Gastroesophageal sphincter (tissue), 4 donors: ENCODE data around the gene FNIP2. TPM values are rescaled to one million over a fixed set of nuclear protein-coding genes. Genes with fewer than 3 reads are reported as not detected.
A peak's percentile ranks its signal among the peaks of the same experiment; 100 is the strongest.

Experiments
- ATAC-seq: fragments of 150-250 bp; one replicate; pipeline ENCODE4 v1.9.1; 2016; ENCODE audit warnings: mild to moderate bottlenecking, moderate library complexity
- H3K27ac ChIP-seq, 4 donors: fragments of 200-600 bp; sonication (generic) in 3 of 4; 1 replicate in 3 of 4; 2 replicates in 1 of 4; pipeline ENCODE4 v1.5.1; 2016 to 2019
- H3K27me3 ChIP-seq: fragments of 200-600 bp; sonication (generic); one replicate; pipeline ENCODE4 v1.5.1; 2019
- H3K36me3 ChIP-seq, 2 donors: fragments of 200-600 bp; sonication (generic); one replicate each; pipeline ENCODE4 v1.5.1; 2019; ENCODE audit warnings: control low read depth in 1 of 2
- H3K4me1 ChIP-seq, 3 donors: fragments of 200-600 bp; sonication (generic); 1 replicate in 2 of 3; 2 replicates in 1 of 3; pipeline ENCODE4 v1.5.1; 2016 to 2019; ENCODE audit warnings: control low read depth in 2 of 3
- H3K4me3 ChIP-seq, 2 donors: fragments of 200-600 bp; sonication (generic); one replicate each; pipeline ENCODE4 v1.5.1; 2019; ENCODE audit warnings: mild to moderate bottlenecking in 1 of 2, moderate library complexity in 1 of 2
- H3K9me3 ChIP-seq, 3 donors: fragments of 200-600 bp; sonication (generic); one replicate each; pipeline ENCODE4 v1.5.1; 2017 to 2019; ENCODE audit warnings: control low read depth in 2 of 3
- EP300 ChIP-seq: sonication (generic); formaldehyde crosslinking; IDR thresholded peaks from one replicate; pipeline ENCODE4 v1.6.1; 2017; ENCODE audit warnings: antibody characterized with exemption, mild to moderate bottlenecking
- POLR2A ChIP-seq, 2 donors: fragments of 450-650 bp; IDR thresholded peaks; one replicate each; pipeline ENCODE4 v1.6.1; 2017; ENCODE audit warnings: antibody characterized with exemption in 2 of 2, mild to moderate bottlenecking in 2 of 2, moderate library complexity in 1 of 2
- POLR2AphosphoS5 ChIP-seq: sonication (generic); formaldehyde crosslinking; IDR thresholded peaks from one replicate; pipeline ENCODE4 v1.6.1; 2017; ENCODE audit warnings: antibody characterized with exemption
- WGBS, 2 donors: methylation state at CpG; one replicate each; pipeline ENCODE4 v1.1.5; 2018; ENCODE audit warnings: low coverage in 1 of 2; 5-methylcytosine and 5-hydroxymethylcytosine counted together
- total RNA-seq, 4 donors: library from RNA; depleted of rRNA; stranded (reverse); fragments of >200 nt; gene quantifications; one replicate each; pipeline ENCODE4 v1.1.0, GENCODE V29; 2016
- TF ChIP-seq, protein P1 (sequence below), 4 experiments: fragments of 200-600 bp in 2 of 4; fragments of 450-650 bp in 2 of 4; sonication (generic) in 1 of 4; IDR thresholded peaks; one replicate each; pipeline ENCODE4 v1.5.1; 2017 to 2019; ENCODE audit warnings: antibody characterized with exemption in 4 of 4, mild to moderate bottlenecking in 2 of 4, moderate library complexity in 2 of 4

Gene FNIP2
- total RNA-seq, 4 donors from 2014 or later = 53.0 to 135 (median 70.5) TPM

DNA sequence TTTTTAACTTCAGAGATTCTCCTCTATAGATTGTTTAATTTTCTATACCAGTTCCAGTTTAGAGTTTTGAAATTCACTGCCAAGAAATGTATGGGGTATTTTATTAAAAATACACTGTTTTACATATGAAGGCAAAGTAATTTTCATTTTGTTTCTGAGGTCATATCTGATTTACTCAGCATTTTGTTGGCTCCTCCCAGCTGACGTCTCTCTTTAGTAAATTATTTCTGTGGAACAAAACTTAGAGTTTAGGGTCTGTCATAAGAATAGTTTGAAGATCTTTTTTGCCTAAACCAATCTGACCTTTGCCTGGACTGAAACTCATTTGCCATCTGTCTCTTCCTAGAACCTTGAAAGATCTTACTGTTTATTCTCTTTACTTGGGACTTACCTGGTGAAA is 16.9 kb downstream of the FNIP2 start:
- no peaks in the 10 kb centered on the region for H3K36me3 ChIP-seq
- TF ChIP-seq POLR2AphosphoS5 (no peak), POLR2A (IDR thresholded peaks at IDR 0.05) (no peak), EP300 (no peak)
- TF ChIP-seq, protein P1, sequence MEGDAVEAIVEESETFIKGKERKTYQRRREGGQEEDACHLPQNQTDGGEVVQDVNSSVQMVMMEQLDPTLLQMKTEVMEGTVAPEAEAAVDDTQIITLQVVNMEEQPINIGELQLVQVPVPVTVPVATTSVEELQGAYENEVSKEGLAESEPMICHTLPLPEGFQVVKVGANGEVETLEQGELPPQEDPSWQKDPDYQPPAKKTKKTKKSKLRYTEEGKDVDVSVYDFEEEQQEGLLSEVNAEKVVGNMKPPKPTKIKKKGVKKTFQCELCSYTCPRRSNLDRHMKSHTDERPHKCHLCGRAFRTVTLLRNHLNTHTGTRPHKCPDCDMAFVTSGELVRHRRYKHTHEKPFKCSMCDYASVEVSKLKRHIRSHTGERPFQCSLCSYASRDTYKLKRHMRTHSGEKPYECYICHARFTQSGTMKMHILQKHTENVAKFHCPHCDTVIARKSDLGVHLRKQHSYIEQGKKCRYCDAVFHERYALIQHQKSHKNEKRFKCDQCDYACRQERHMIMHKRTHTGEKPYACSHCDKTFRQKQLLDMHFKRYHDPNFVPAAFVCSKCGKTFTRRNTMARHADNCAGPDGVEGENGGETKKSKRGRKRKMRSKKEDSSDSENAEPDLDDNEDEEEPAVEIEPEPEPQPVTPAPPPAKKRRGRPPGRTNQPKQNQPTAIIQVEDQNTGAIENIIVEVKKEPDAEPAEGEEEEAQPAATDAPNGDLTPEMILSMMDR (IDR thresholded peaks at IDR 0.05) = no peak
- H3K4me1 ChIP-seq = peaks cover 28 to 82% (median 41%) of the 10 kb centered on the region in 3 donors
- 6 to 8% methylated on average over 1 of the region's 1 CpG for WGBS, 2 donors
- peak overlapping the region; percentile 54 to 78 (median 70) for H3K27ac ChIP-seq
- H3K4me3 ChIP-seq = no peak overlapping the region
- no peak for ATAC-seq
- no peaks in the 10 kb centered on the region for H3K9me3 ChIP-seq
- H3K27me3 ChIP-seq = no peaks in the 10 kb centered on the region

DNA sequence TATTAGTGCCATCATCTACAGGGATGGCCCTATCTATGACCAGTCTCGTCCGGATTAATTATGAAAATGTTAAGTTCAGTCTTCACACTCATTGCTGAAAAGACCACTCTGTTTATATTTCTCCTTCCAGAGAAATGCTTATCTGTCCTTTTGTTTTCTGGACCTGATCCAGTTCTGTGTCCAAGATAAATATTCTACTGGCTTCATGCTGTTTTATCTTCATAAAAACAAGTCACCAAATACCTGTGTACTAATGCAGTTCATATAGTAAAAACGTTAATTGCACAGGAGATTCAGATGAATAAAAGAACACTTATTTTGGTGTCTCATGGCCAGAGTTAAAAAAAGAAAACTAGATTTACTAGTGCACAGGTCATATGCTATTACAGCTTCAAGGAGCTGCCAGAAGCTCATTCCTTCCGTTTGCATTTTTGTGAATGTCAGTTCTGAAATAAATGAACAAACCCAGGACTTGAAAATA is 17.3 kb downstream of the FNIP2 start:
- no peaks in the 10 kb centered on the region for H3K9me3 ChIP-seq
- H3K4me3 ChIP-seq = peak overlapping the region in 1 of 2 donors; percentile 10
- ATAC-seq = no peak
- TF ChIP-seq EP300 (no peak), POLR2AphosphoS5 (no peak), POLR2A (IDR thresholded peaks at IDR 0.05) (no peak)
- TF ChIP-seq, protein P1 (IDR thresholded peaks at IDR 0.05) = no peak
- peak overlapping the region; percentile 54 to 78 (median 70) for H3K27ac ChIP-seq
- peaks cover 28 to 84% (median 41%) of the 10 kb centered on the region in 3 donors for H3K4me1 ChIP-seq
- H3K36me3 ChIP-seq = no peaks in the 10 kb centered on the region
- H3K27me3 ChIP-seq = no peaks in the 10 kb centered on the region
- 0 to 6% methylated on average over 4 of the region's 4 CpGs for WGBS, 2 donors

DNA sequence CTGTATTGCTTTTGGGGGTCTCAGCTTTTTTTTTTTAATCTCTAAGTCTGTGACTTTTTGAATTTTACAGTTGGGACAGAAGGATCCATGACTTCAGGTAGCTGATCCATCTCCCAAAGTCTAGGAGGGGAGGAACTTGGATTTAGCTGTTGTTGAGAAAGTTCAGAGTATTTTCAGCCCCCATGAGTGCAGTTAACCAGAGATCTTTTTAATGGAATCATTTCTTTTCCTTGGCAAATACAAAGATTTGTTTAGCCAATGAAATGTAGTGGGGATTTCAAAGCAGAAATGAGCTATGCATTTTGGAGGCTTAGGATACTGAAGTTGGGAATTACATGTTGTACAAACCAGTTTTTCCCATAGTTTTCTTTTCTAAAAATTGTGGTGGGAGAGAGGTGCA is 18.1 kb downstream of the FNIP2 start:
- ATAC-seq = no peak

DNA sequence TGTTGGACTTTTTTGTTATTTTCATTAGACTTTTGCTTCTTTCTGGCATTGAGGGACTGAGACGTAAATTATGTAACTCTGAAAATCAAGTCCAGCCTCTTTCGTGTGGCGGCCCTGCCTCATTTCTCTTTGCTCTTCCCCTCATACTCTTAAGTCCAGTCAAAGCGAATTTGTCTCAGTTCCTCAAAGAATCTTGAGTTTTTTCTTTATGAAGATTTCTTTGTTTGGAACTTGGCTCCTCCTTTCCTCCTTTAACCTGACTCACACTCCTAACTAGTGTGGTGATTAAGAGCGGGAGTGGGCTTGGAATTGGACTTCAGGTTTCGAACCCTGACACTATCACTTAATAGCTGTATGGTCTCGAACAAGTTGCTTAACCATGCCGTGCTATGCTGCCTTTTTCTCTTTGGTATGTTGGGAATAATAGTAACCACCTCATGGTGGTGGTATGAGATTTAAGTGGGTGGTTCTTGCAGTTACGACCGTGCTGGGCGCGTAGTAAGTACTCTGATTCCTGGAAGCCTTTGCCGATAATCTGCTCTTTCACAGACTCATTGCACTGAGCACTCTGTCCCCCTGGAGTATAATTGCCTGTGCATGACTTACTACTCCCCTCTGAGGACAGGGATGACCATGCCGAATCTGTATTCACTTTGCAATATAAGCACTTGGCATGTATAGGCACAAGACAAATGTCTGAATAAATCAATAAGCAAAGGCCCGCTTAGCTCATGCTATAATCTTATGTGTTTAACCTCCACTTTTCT is 19.1 kb downstream of the FNIP2 start:
- Histone ChIP-seq H3K4me1 (peaks cover 20 to 86% (median 29%) of the 10 kb centered on the region in 3 donors), H3K27me3 (no peaks in the 10 kb centered on the region), H3K4me3 (no peak overlapping the region), H3K36me3 (no peaks in the 10 kb centered on the region), H3K9me3 (no peaks in the 10 kb centered on the region), H3K27ac (peak overlapping the region in 2 of 4 donors; percentile 54 to 69)
- TF ChIP-seq POLR2AphosphoS5 (no peak), EP300 (no peak), POLR2A (IDR thresholded peaks at IDR 0.05) (no peak)
- TF ChIP-seq, protein P1 (IDR thresholded peaks at IDR 0.05) = no peak
- ATAC-seq = no peak
- 95 to 97% methylated on average over 6 to 12 of the region's 15 CpGs for WGBS, 2 donors

More for the DNA sequence above, 18.1 kb downstream of the FNIP2 start:
- no peak for TF ChIP-seq POLR2A (IDR thresholded peaks at IDR 0.05)
- TF ChIP-seq, protein P1 (IDR thresholded peaks at IDR 0.05) = no peak
- TF ChIP-seq EP300 = no peak
- no peak for TF ChIP-seq POLR2AphosphoS5
- no peaks in the 10 kb centered on the region for H3K36me3 ChIP-seq
- no peak overlapping the region for H3K4me3 ChIP-seq
- no peaks in the 10 kb centered on the region for H3K9me3 ChIP-seq
- peak overlapping the region in 3 of 4 donors; percentile 54 to 78 (median 69) for H3K27ac ChIP-seq
- H3K4me1 ChIP-seq = peaks cover 27 to 86% (median 38%) of the 10 kb centered on the region in 3 donors
- no peaks in the 10 kb centered on the region for H3K27me3 ChIP-seq

DNA sequence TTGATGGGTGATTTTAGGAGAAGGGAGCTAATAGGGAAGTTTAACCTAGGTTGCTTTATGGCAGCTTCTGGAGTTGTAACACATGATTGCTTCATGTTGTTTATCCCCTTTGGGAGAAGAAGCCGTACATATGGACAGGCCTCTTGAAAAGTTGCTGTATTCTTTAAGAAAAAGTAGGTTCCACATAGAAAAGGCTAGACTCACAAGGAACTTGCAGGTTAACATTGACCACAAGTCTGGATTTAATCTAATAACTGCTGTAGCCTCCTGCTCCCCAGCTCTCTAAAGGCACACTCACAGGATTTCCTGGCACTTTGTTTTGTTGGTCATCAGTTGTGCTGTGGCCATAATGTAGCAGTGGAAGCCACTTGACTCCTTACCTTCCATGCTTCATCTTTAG is 19.7 kb downstream of the FNIP2 start:
- Histone ChIP-seq H3K4me3 (no peak overlapping the region), H3K27ac (no peak overlapping the region), H3K36me3 (no peaks in the 10 kb centered on the region), H3K9me3 (no peaks in the 10 kb centered on the region), H3K4me1 (peaks cover 14 to 85% (median 23%) of the 10 kb centered on the region in 3 donors), H3K27me3 (no peaks in the 10 kb centered on the region)
- ATAC-seq = no peak
- TF ChIP-seq, protein P1 (IDR thresholded peaks at IDR 0.05) = no peak
- TF ChIP-seq POLR2AphosphoS5 (no peak), EP300 (no peak), POLR2A (IDR thresholded peaks at IDR 0.05) (no peak)
- WGBS, 2 donors = 67% methylated on average over 1 of the region's 1 CpG; no CpG with 5 or more reads in 1 of the 2 donors
